H1 (cell line): ENCODE measurements around the gene WNT7A. TPM values are rescaled to one million over a fixed set of nuclear protein-coding genes. Genes with fewer than 3 reads are reported as not detected.
A peak's percentile ranks its signal among the peaks of the same experiment; 100 is the strongest.

Experiments
- CTCF ChIA-PET: fragments of 300-600 bp; sonication (Branson Sonifier 250); formaldehyde crosslinking; loops from one replicate; lab custom pipeline; 2021; ENCODE audit not compliant: partially characterized antibody; lab: Charles Lee
- POLR2A ChIA-PET: fragments of 300-600 bp; sonication (Branson Sonifier 250); formaldehyde crosslinking; loops from one replicate; lab custom pipeline; 2021; ENCODE audit warnings: inconsistent platforms; ENCODE audit not compliant: partially characterized antibody; lab: Charles Lee
- DNase-seq, 2 experiments: peaks; one replicate each; pipeline versions ENCODE4 v3.0.0 to v3.0.0-alpha.2; 2010 to 2022; ENCODE audit warnings: low spot score in 2 of 2, low read depth in 1 of 2, mixed read lengths in 1 of 2
- FAIRE-seq: peaks from 2 replicates; lab custom pipeline; 2011; peaks lifted over from hg19 to GRCh38; lab: Jason Lieb, UNC
- H2AFZ ChIP-seq: 2 replicates; pipeline ENCODE4 v1.8.1; 2012; ENCODE audit warnings: low read length, inconsistent platforms
- H2AK5ac ChIP-seq: 2 replicates; pipeline ENCODE4 v1.6.1; 2013; ENCODE audit warnings: low read depth, low read length
- H2BK120ac ChIP-seq: replicated peaks from 2 replicates; pipeline ENCODE3; 2013; ENCODE audit warnings: low read depth, low read length, inconsistent platforms
- H2BK12ac ChIP-seq: 2 replicates; pipeline ENCODE4 v1.6.1; 2013; ENCODE audit warnings: low read depth, low read length
- H2BK15ac ChIP-seq: 2 replicates; pipeline ENCODE4 v1.6.1; 2013; ENCODE audit warnings: low read length
- H2BK20ac ChIP-seq: 2 replicates; pipeline ENCODE4 v1.6.1; 2013; ENCODE audit warnings: low read length
- H2BK5ac ChIP-seq: 2 replicates; pipeline ENCODE4 v1.6.1; 2013; ENCODE audit warnings: low read depth, low read length
- H3K14ac ChIP-seq: 2 replicates; pipeline ENCODE4 v1.6.1; 2013; ENCODE audit warnings: inconsistent platforms; ENCODE audit not compliant: insufficient read length
- H3K18ac ChIP-seq: 2 replicates; pipeline ENCODE4 v1.6.1; 2013; ENCODE audit warnings: low read length; ENCODE audit errors: extremely low read depth
- H3K23ac ChIP-seq: 2 replicates; pipeline ENCODE4 v1.6.1; 2013; ENCODE audit warnings: inconsistent platforms; ENCODE audit not compliant: insufficient read length
- H3K23me2 ChIP-seq: 2 replicates; pipeline ENCODE4 v1.6.1; 2013; ENCODE audit warnings: low read depth, low read length
- H3K27ac ChIP-seq: 2 replicates; pipeline ENCODE4 v1.6.1; 2011; ENCODE audit warnings: low read depth, low read length, inconsistent platforms
- H3K27me3 ChIP-seq, 4 experiments: replicated peaks in 1 of 4; 1 replicate in 1 of 4; 2 replicates in 3 of 4; pipeline versions ENCODE4 v1.6.1 to v1.8.1; 2011 to 2013; ENCODE audit warnings: low read length in 3 of 4, mild to moderate bottlenecking in 3 of 4, inconsistent platforms in 2 of 4, mixed read lengths in 2 of 4, moderate library complexity in 1 of 4; ENCODE audit not compliant: control insufficient read depth in 3 of 4, insufficient read depth in 3 of 4; ENCODE audit errors: extremely low read depth in 1 of 4
- H3K36me3 ChIP-seq, 4 experiments: 2 replicates each; pipeline versions ENCODE4 v1.6.1 to v1.8.1; 2011 to 2013; ENCODE audit warnings: mild to moderate bottlenecking in 4 of 4, low read length in 3 of 4, moderate library complexity in 2 of 4, control low read depth in 1 of 4, inconsistent platforms in 1 of 4; ENCODE audit not compliant: insufficient read depth in 4 of 4, control insufficient read depth in 2 of 4
- H3K4ac ChIP-seq: replicated peaks from 2 replicates; pipeline ENCODE3; 2013; ENCODE audit warnings: low read length, low read depth, mixed read lengths, inconsistent platforms; ENCODE audit not compliant: insufficient read length
- H3K4me1 ChIP-seq, 4 experiments: replicated peaks in 1 of 4; 1 replicate in 1 of 4; 2 replicates in 3 of 4; pipeline versions ENCODE4 v1.6.1 to v1.8.1; 2011 to 2013; ENCODE audit warnings: low read length in 3 of 4, inconsistent platforms in 2 of 4, mixed read lengths in 1 of 4; ENCODE audit not compliant: insufficient read depth in 4 of 4, control insufficient read depth in 3 of 4
- H3K4me2 ChIP-seq, 2 experiments: 2 replicates each; pipeline versions ENCODE4 v1.6.1 to v1.8.1; 2011 to 2013; ENCODE audit warnings: low read depth in 2 of 2, low read length in 2 of 2, control low read depth in 1 of 2, inconsistent platforms in 1 of 2, mild to moderate bottlenecking in 1 of 2; ENCODE audit not compliant: insufficient read depth in 1 of 2
- H3K4me3 ChIP-seq, 4 experiments: fragments of 200-600, 300-600 bp in 1 of 4; sonication (generic), shearing (Covaris generic), sonication (Bioruptor Twin) in 1 of 4; 2 replicates each; pipeline versions ENCODE4 v1.5.1 to v1.8.1; 2011 to 2016; ENCODE audit warnings: low read length in 4 of 4, low read depth in 3 of 4, control low read depth in 2 of 4, inconsistent platforms in 2 of 4, mild to moderate bottlenecking in 2 of 4, mixed read lengths in 1 of 4, moderate library complexity in 1 of 4; ENCODE audit not compliant: insufficient read depth in 2 of 4; ENCODE audit errors: extremely low read depth in 1 of 4
- H3K56ac ChIP-seq: replicated peaks from 2 replicates; pipeline ENCODE3; 2013; ENCODE audit warnings: low read depth, mild to moderate bottlenecking, mixed read lengths, low read length, inconsistent platforms; ENCODE audit not compliant: insufficient read length
- H3K79me1 ChIP-seq: 2 replicates; pipeline ENCODE4 v1.6.1; 2013; ENCODE audit warnings: low read depth, low read length, control low read depth
- H3K79me2 ChIP-seq, 2 experiments: 2 replicates each; pipeline versions ENCODE4 v1.6.1 to v1.8.1; 2012 to 2013; ENCODE audit warnings: low read length in 2 of 2, mild to moderate bottlenecking in 2 of 2, inconsistent platforms in 1 of 2; ENCODE audit not compliant: insufficient read depth in 2 of 2, control insufficient read depth in 1 of 2
- H3K9ac ChIP-seq, 4 experiments: replicated peaks in 1 of 4; 1 replicate in 1 of 4; 2 replicates in 3 of 4; pipeline versions ENCODE4 v1.6.1 to v1.8.1; 2011 to 2013; ENCODE audit warnings: low read depth in 3 of 4, low read length in 3 of 4, control low read depth in 2 of 4, mild to moderate bottlenecking in 2 of 4, moderate library complexity in 2 of 4, inconsistent platforms in 1 of 4; ENCODE audit errors: extremely low read depth in 1 of 4
- H3K9me3 ChIP-seq, 2 experiments: 2 replicates each; pipeline versions ENCODE4 v1.6.1 to v1.8.1; 2012 to 2013; ENCODE audit warnings: mild to moderate bottlenecking in 2 of 2, moderate library complexity in 2 of 2, control low read depth in 1 of 2, inconsistent platforms in 1 of 2, low read depth in 1 of 2, low read length in 1 of 2, mixed read lengths in 1 of 2; ENCODE audit not compliant: insufficient read depth in 2 of 2
- H4K20me1 ChIP-seq, 2 experiments: replicated peaks in 1 of 2; 2 replicates each; pipeline versions ENCODE3 to v1.8.1; 2011 to 2013; ENCODE audit warnings: inconsistent platforms in 2 of 2, low read length in 2 of 2, mild to moderate bottlenecking in 1 of 2; ENCODE audit not compliant: insufficient read depth in 2 of 2, control insufficient read depth in 1 of 2
- H4K5ac ChIP-seq: 2 replicates; pipeline ENCODE4 v1.6.1; 2013; ENCODE audit warnings: low read length, low read depth, mixed read lengths, inconsistent platforms; ENCODE audit not compliant: insufficient read length
- H4K8ac ChIP-seq: 2 replicates; pipeline ENCODE4 v1.8.0; 2013; ENCODE audit warnings: mild to moderate bottlenecking, moderate library complexity, low read length, inconsistent platforms; ENCODE audit not compliant: insufficient read depth; ENCODE audit errors: extremely low read depth
- H4K91ac ChIP-seq: replicated peaks from 2 replicates; pipeline ENCODE3; 2013; ENCODE audit warnings: low read length, mixed read lengths, inconsistent platforms; ENCODE audit not compliant: insufficient read length
- CBX5 ChIP-seq: fragments of 300-800, 300-1000 bp; sonication (generic); IDR thresholded peaks from 2 replicates; pipeline ENCODE4 v1.7.1; 2016; ENCODE audit warnings: antibody characterized with exemption, low read length, low read depth
- EP300 ChIP-seq, 2 experiments: IDR thresholded peaks; 1 replicate in 1 of 2; 2 replicates in 1 of 2; pipeline ENCODE4 v1.6.1; 2011 to 2012; ENCODE audit warnings: low read depth in 2 of 2, low read length in 2 of 2, mild to moderate bottlenecking in 2 of 2, borderline replicate concordance in 1 of 2, inconsistent platforms in 1 of 2, moderate library complexity in 1 of 2
- KDM1A ChIP-seq: fragments of 200-600, 300-600 bp; sonication (generic); IDR thresholded peaks from 2 replicates; pipeline ENCODE4 v1.7.1; 2016; ENCODE audit warnings: mild to moderate bottlenecking, low read length, borderline replicate concordance
- KDM5A ChIP-seq: fragments of 200-600 bp; IDR thresholded peaks from 2 replicates; pipeline ENCODE4 v1.7.1; 2012; ENCODE audit warnings: mild to moderate bottlenecking, low read length, inconsistent platforms, mixed read lengths
- NRF1 ChIP-seq: IDR thresholded peaks from 2 replicates; pipeline ENCODE4 v1.6.1; 2011; ENCODE audit warnings: mild to moderate bottlenecking, low read depth, low read length, improper control_type of control experiment
- RBBP5 ChIP-seq: IDR thresholded peaks from 2 replicates; pipeline ENCODE4 v1.7.1; 2012; ENCODE audit warnings: low read depth, mild to moderate bottlenecking, inconsistent platforms, low read length, moderate library complexity, borderline replicate concordance
- RNF2 ChIP-seq: fragments of 200-900, 300-1000 bp; sonication (generic); IDR thresholded peaks from 2 replicates; pipeline ENCODE4 v1.7.1; 2016; ENCODE audit warnings: borderline replicate concordance, low read depth, mild to moderate bottlenecking, antibody characterized with exemption, low read length; ENCODE audit not compliant: poor library complexity, severe bottlenecking; ENCODE audit errors: missing control alignments
- RXRA ChIP-seq: IDR thresholded peaks from 2 replicates; pipeline ENCODE4 v1.6.1; 2011; ENCODE audit warnings: low read depth, mild to moderate bottlenecking, low read length, moderate library complexity; ENCODE audit not compliant: insufficient read depth
- TAF7 ChIP-seq: optimal IDR thresholded peaks from 2 replicates; pipeline ENCODE3; 2011; ENCODE audit warnings: low read depth, mild to moderate bottlenecking, inconsistent platforms, low read length, moderate library complexity, borderline replicate concordance
- TBP ChIP-seq: IDR thresholded peaks from 2 replicates; pipeline ENCODE4 v1.6.1; 2011; ENCODE audit warnings: low read depth, low read length, improper control_type of control experiment
- YY1 ChIP-seq: IDR thresholded peaks from 2 replicates; pipeline ENCODE4 v1.6.1; 2011; ENCODE audit warnings: low read depth, mild to moderate bottlenecking, low read length
- WGBS, 2 experiments: shearing (Covaris generic) in 1 of 2; methylation state at CpG; one replicate each; pipeline versions ENCODE4 v1.1.6 to v1.1.7; 2013 to 2015; ENCODE audit warnings: low lambda C conversion rate in 2 of 2, mixed read lengths in 2 of 2, inconsistent platforms in 1 of 2, low coverage in 1 of 2, missing lambda C conversion rate in 1 of 2; ENCODE audit not compliant: insufficient replicate concordance in 2 of 2, insufficient coverage in 1 of 2, insufficient read length in 1 of 2; ENCODE audit errors: extremely low coverage in 1 of 2, missing lambda C conversion rate in 1 of 2; 5-methylcytosine and 5-hydroxymethylcytosine counted together
- polyA plus RNA-seq, 7 experiments: library from polyadenylated mRNA; depleted of rRNA in 3 of 7; stranded (reverse) in 5 of 7; unstranded in 2 of 7; fragments of >200 nt in 5 of 7; fragments of 200-250 nt in 2 of 7; gene quantifications; 1 replicate in 5 of 7; 2 replicates in 1 of 7; 4 replicates in 1 of 7; pipeline versions ENCODE4 v1.2.1 to v1.2.3, GENCODE V29; 2011 to 2013; ENCODE audit warnings: missing spikeins in 2 of 7, mixed read lengths in 2 of 7
- total RNA-seq: library from RNA; stranded (reverse); fragmentation: NEBNext Ultra II Directional; extraction: Animal tissue kit (Norgen Biotek cat#: 25700); gene quantifications from 2 replicates; pipeline ENCODE4 v1.2.1, GENCODE V29; 2021
- TF ChIP-seq, protein P1 (sequence below): IDR thresholded peaks from 2 replicates; pipeline ENCODE4 v1.6.1; 2011; ENCODE audit warnings: low read length, improper control_type of control experiment

WNT7A gene
- total and polyA plus RNA-seq, 2 of the 8 experiments (the other 6 are each of a cell fraction or from before 2014, with no cell fraction given) = 0.02 TPM; not detected in 1

DNA sequence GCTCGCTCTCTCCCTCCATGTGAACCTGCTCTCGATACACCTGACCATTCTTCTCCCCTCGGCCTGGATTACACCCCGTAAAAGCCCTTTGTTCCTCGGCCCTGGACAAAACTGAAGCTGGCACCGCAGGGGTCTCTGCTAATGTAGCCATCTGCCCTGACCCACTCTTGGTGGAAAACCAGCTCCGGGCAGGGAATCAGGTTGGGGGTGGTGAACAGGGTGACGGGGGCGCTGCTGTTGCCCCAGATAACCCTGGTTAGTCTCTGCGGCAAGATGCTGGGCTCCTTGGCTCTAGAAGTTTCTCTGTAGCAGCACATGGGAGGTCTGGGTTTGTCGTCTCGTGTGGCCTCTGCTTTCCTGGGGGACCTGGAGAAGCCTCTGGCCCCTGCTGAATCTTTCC, 86.4 kb downstream of the WNT7A start:
- CTCF ChIA-PET = interaction anchor here (1.0 to 3.1 kb wide), 9 partner anchors 7 to 142 kb away, joined by 3 to 11 read pairs (median 6); partner anchors contain the start of gene WNT7A
- H3K4me1 ChIP-seq = peaks cover 0 to 6% (median 0%) of the 10 kb centered on the region in 4 experiments; a peak in 1 of 7 replicates
- H3K79me1 ChIP-seq = no peaks in the 10 kb centered on the region
- peak overlapping the region; percentile 28; the same call in 1 of the 2 replicates for H4K8ac ChIP-seq
- no peak overlapping the region for H2BK120ac ChIP-seq
- H4K5ac ChIP-seq = no peak overlapping the region
- H2BK12ac ChIP-seq = no peak overlapping the region
- H2BK5ac ChIP-seq = no peak overlapping the region
- H3K56ac ChIP-seq = no peak overlapping the region
- DNase-seq = no peak
- H2AK5ac ChIP-seq = no peak overlapping the region
- no peaks in the 10 kb centered on the region for H3K9me3 ChIP-seq
- H2BK20ac ChIP-seq = no peak overlapping the region
- H3K27ac ChIP-seq = no peak overlapping the region
- WGBS, 2 experiments = 98% methylated on average over 9 of the region's 12 CpGs; no CpG with 5 or more reads in 1 of the 2 experiments
- H3K4me2 ChIP-seq = no peak overlapping the region
- H3K14ac ChIP-seq = no peak overlapping the region
- peak overlapping the region; percentile 57 for H4K91ac ChIP-seq
- H3K23me2 ChIP-seq = no peaks in the 10 kb centered on the region
- no peak overlapping the region for H3K4ac ChIP-seq
- H3K79me2 ChIP-seq = no peaks in the 10 kb centered on the region
- H3K27me3 ChIP-seq = peaks cover 0 to 3% (median 0%) of the 10 kb centered on the region in 4 experiments; a peak in 1 of 7 replicates
- POLR2A ChIA-PET = no interaction called here
- 0 out of 2 replicates have a peak overlapping the region, but pooled peaks have one; percentile 29 for H2AFZ ChIP-seq
- H3K9ac ChIP-seq = no peak overlapping the region
- no peak overlapping the region for H3K18ac ChIP-seq
- no peaks in the 10 kb centered on the region for H4K20me1 ChIP-seq
- no peak for FAIRE-seq
- no peak overlapping the region for H2BK15ac ChIP-seq
- no peak overlapping the region for H3K23ac ChIP-seq
- no peaks in the 10 kb centered on the region for H3K36me3 ChIP-seq
- no peak overlapping the region for H3K4me3 ChIP-seq
- TF ChIP-seq NRF1 (no peak), RNF2 (no peak), KDM1A (no peak), TAF7 (no peak), TBP (no peak), RBBP5 (no peak), EP300 (IDR thresholded peaks at IDR 0.05; ENCODE audit: borderline replicate concordance in 1 of 2, low read depth in 2 of 2, low read length in 2 of 2) (no peak), YY1 (no peak), KDM5A (no peak), RXRA (no peak), CBX5 (no peak)
- TF ChIP-seq, protein P1, sequence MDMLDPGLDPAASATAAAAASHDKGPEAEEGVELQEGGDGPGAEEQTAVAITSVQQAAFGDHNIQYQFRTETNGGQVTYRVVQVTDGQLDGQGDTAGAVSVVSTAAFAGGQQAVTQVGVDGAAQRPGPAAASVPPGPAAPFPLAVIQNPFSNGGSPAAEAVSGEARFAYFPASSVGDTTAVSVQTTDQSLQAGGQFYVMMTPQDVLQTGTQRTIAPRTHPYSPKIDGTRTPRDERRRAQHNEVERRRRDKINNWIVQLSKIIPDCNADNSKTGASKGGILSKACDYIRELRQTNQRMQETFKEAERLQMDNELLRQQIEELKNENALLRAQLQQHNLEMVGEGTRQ = no peak
